CD4-positive, alpha-beta T cell treated with Interleukin-15 for 4 hours (primary cell): Measurements from ENCODE around the gene TPST2.

Experiments
- DNase-seq: peaks from one replicate; pipeline ENCODE4 v3.0.0-alpha.2; 2020; ENCODE audit warnings: low spot score

TPST2 gene

GRCh38 chr22:26610072-26610958 is 20.4 kb upstream of the TPST2 start:
- peak; percentile 52 for DNase-seq

DNA sequence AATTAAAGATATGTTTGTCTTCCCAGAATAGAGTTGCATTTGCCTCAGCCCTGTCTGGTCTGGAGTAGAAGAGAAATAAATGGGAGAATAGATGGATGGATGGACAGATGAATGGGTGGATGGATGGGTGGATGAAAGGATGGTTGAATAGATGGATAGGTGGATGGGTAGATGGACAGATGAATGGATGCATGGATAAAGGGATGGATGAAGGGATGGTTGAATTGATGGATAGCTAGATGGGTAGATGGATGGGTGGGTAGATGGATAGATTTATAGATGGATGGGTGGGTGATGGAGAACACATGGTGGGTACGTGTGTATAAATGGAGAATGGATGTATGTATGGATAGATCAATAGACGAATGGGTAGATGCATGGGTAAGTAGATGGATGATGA is 19.4 kb upstream of the TPST2 start:
- no peak for DNase-seq

GRCh38 chr22:26608129-26608528 is 18.2 kb upstream of the TPST2 start:
- no peak for DNase-seq

DNA sequence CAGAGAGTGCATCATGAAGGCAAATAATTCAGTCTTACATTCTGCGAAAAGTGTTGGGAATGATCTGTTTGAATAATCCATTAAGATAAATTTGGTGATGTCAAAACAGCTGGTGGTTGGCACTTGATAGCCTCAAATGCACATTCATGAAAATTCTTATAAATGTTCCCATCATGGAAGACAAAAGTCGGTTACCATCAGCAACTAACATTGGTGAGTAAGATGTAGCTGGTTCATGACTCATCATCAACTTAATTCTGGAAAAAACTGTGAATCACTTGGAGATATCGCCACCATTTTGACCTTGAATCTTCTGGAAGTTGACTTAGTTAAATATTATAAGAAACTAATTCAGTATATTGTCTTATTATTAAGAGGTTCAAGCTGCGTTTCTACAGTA is 16.7 kb upstream of the TPST2 start:
- no peak for DNase-seq

DNA sequence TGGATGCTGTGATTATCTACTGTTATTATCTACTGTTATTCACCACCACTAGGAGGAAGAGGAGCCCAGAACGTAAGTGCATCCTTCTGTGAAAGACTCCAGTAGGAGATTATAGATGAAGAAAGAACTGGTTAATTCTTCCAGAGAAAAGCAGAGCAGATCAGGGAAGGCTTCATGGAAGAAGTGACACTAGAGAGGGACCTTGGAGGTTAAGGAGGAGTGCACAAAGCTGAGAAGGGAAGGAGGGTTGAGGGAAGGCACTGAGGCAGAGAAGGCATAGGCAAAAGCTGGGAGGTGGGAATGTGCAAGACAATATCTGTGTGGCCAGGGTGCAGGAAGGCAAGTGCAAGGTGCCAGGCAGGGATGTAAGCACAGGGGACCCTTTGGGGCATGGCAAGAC is 14.4 kb upstream of the TPST2 start:
- DNase-seq: no peak

DNA sequence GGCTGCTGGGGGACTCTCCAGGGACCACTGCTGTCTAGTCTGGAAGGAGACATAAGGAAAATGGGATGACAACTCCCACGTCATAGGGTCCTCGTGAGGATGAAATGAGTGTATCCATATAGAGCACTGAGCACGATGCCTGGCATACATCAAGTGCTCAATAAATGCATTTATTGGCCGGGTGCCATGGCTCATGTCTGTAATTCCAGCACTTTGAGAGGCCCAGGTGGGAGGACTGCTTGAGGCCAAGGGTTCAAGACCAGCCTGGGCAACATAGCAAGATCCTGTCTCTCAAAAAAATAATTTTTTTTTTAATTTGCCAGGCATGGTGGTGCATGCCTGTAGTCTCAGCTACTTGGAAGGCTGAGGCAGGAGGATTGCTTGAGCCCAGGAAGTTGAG is 12.2 kb upstream of the TPST2 start:
- no peak for DNase-seq

DNA sequence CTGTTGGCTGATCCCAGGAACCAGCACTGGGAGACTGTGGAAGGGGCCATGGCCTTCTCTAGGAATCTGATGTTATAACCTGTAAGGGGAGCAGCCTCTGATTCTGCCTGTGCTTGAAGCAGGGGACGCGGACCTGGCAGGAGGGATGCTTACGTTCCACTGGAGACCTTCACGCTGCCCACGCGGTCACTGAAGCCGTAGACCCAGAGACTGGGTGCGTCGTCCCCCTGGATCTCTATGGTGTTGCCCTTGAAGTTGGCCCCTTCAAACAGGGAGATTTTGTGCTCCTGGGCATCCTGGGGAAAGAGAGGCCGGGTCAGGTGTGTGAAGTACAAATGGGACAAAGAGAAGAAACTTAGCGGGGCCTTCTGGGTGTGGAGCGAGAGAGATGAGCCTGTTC is 11.8 kb upstream of the TPST2 start:
- DNase-seq: no peak

- DNase-seq: no peak
Observed at GRCh38 chr22:26599505-26599904, 9.6 kb upstream of the TPST2 start.

DNA sequence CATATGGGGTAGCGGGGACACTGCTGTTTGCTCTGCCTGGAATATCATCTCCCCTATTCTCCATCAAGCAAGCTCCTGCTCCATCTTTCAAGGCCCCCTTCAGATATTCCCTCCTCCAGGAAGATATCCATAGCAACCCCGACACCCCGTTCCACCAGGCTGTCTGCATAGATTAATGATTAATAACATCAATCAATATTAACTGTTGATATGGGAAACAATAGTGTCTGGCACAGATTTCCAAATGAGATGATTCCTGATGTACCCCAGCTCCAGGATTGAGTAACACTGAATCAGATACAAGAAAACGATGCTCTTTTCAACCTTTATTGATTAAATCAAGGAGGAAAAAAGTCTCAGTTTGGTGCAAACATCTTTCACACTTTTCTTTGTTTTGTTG is 7.5 kb upstream of the TPST2 start:
- no peak for DNase-seq

GRCh38 chr22:26597026-26597425 is 7.1 kb upstream of the TPST2 start:
- peak; percentile 22 for DNase-seq

DNA sequence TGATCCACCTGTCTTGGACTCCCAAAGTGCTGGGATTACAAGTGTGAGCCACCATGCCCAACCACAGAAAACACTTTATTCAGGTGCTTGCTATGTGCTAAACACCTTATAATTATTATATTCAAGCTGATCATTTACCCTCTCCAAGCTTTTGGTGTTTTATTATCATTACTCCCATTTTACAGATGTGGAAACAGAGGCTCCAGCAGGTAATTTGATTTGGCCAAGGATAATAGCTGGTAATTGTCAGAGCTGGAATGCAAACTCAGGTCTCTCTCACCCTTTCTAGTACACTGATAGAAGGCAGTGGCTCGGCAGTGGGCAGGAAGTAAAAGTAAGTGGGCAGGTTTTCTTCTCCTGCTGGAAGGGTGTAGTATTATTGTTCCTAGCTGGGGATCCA is 3.8 kb upstream of the TPST2 start:
- DNase-seq: no peak

- peak; percentile 48 for DNase-seq
Observed at GRCh38 chr22:26592421-26592891, 2.5 kb upstream of the TPST2 start.

- no peak for DNase-seq
Observed at GRCh38 chr22:26589367-26589844, 526 bp downstream of the TPST2 start.

GRCh38 chr22:26588729-26589366 is 1.1 kb downstream of the TPST2 start:
- DNase-seq: no peak

DNA sequence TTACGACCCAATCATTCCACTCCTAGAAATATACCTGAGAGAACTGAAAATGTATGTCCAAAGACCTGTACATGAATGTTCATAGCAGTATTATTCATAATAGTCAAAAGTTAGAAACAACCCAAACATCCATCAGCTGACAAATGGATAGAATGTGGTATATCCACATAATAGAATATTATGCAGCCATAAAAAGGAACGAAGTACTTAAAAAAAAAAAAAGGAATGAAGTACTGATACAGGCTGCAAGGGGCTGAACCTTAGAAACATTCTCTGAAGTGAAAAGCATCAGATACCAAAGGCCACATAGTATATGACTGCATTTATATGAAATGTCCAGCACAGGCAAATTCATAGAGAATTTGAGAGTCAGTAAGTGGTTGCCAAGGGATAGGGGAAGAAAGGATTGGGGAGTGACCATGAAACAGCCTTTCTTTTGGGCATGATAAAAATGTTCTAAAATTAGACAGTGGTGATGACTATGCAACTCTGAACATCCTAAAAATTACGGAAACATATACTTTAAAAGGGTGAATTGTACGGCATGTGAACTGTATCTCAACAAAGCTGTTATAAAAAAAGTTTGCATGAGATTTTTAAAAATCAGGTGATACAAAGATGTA is 1.8 kb downstream of the TPST2 start:
- DNase-seq: no peak

GRCh38 chr22:26586556-26587325 is 3.2 kb downstream of the TPST2 start:
- no peak for DNase-seq

- no peak for DNase-seq
Observed at GRCh38 chr22:26585104-26585790, 4.7 kb downstream of the TPST2 start.

DNA sequence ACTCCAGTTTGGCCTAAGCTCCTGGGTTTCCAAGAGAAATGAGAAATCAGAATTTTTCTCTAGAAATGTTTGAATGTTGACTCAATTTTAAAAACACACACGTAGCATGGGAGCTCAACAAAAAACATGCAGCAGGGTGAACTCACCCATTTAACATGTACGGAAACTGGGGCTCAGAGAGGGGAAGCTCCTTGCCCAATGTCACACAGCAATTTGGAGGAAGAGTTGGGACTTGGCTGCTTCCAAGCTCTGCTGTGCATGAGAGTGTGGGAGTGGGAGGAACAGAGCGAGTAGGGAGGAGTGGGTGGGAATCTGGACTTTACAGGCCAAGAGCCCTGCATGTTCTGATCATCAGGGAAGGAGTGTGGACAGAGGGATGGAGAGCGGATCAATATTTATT is 5.9 kb downstream of the TPST2 start:
- DNase-seq: no peak

DNA sequence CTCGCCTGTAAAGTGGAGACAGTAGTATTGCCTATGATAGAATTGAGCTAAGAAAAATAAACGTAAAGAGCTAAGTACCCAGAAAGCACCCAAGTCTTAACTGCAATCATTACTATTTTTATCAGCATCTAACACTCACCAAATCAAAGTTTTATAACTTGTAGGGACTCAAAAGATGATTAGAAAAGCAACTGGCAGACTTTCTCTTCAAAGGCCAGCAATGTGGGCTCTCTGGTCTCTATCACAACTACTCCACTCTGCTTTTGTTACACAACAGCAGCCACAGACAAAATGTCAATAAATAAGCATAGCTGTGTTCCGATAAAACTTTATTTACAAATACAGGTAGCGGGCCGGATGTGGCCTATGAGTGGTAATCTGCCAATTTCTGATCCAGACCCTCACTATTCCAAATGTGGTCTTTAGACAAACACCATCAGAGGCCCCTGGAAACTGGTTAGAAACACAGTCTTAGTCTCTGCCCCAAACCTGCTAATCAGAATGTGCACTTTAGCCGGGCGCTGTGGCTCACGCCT is 8.2 kb downstream of the TPST2 start:
- DNase-seq: no peak

DNA sequence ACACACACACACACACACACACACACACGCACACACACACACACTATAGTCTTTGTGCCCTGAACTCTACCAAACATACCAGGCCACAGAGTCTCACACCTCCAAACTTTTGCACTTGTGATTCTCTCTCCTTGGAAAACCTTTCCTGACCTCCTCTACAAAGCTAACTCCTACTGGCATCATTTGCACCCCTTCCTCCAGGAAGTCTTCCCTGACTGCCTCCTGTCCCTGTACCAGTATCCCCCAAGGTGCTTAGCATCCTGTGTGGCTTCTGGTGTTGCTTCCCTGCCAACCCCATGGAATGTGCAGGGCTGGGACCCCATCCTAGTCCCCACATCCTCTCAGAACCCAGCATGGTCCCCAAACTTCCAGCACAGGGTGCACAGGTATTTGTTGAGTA is 8.9 kb downstream of the TPST2 start:
- DNase-seq: no peak

GRCh38 chr22:26580240-26580962 is 9.5 kb downstream of the TPST2 start:
- no peak for DNase-seq
